Measurements from ENCODE around the gene KLHL18.
A peak's percentile ranks its signal among the peaks of the same experiment; 100 is the strongest.
"Not testable (repeated sequence)": the region's sequence is repeated elsewhere in the genome, so short reads cannot be mapped to it uniquely, and the experiment has no call there.

KLHL18 gene

GRCh38 chr3:47314056-47314764, 31.5 kb downstream of the KLHL18 start:
- DNase-seq (ENCODE audit: low spot score) = no peak

GRCh38 chr3:47315069-47315647, 32.4 kb downstream of the KLHL18 start:
- DNase-seq (ENCODE audit: low spot score) = no peak

DNA sequence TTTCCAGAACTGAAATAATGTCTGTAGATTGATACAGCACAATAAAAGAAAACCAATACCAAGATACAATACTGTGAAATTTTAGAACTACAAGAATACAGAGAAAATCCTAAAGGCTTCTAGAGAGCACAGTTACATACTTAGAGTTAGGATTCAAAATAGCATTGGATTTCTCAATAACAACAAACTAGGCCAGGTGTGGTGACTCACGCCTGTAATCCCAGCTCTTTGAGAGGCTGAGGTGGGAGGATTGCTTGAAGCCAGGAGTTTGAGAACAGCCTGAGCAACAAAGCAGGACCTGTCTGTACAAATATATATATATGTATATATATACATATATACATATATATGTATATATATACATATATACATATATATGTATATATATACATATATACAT, 33.4 kb downstream of the KLHL18 start:
- DNase-seq (ENCODE audit: low spot score) = not testable (repeated sequence)

DNA sequence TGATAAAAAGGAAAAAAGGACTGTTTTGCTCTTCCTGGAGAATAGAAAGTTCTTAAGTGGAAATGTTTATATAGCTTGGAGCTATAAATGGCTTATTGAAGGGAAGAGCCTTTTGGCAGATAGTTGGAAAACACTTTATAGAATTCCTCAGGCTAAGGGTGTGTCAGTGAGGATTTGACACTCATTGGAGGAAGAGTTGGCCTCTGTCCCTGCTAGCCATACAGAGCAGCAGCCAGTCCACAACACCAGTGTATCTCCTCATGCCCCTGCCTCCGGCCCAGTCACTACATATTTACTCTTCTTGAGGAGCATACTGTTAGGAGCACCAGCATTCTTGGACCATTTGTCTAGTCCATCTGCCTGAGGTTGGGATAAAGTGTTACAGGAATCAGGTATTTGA, 36.2 kb downstream of the KLHL18 start:
- no peak for DNase-seq (ENCODE audit: low spot score)

- DNase-seq (ENCODE audit: low spot score) = no peak
These were observed 37.2 kb downstream of the KLHL18 start for GRCh38 chr3:47319956-47320355.

DNA sequence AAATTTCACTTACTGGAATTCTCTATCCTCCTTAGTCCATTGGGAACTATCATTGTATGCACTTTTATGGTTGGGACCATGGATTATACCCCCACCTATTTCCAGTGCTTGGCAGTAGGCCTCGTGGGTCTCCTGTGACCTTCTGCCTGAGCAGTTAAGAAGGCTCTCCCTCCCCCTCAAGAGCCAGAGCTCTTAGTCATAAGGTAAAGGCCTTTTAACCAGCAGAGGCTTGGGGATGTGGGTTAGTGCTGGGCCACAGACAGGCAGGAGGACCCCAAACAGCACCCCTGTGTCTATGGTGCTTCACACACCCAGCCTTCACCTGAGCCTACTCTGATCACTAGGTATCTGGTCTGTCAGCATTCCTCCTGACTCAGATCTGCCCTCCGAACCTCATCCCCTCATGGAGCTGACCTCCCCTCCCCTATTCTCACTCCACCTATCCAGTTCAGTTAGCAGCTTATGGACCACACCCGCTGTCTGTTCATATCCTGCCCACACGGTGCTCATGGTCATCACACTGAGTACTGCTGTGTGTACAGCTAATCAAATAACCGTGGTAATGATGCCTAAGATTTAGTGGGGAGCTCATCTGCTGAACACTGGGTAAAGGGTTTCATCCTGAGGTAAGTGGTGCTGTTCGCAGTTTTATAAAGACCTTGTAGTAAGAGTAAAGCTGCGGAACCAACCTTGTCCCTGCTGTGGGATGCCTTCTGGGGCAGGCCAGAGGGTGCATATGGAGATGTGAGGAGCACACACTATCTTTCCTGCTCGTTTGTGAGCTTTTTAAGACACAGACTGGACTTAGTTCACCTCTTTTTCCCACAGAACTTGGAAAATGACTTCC, 40.9 kb downstream of the KLHL18 start:
- DNase-seq (ENCODE audit: low spot score) = no peak

- peak; percentile 85 for DNase-seq (ENCODE audit: low spot score)
These were observed 41.6 kb downstream of the KLHL18 start for GRCh38 chr3:47324278-47324865.

DNA sequence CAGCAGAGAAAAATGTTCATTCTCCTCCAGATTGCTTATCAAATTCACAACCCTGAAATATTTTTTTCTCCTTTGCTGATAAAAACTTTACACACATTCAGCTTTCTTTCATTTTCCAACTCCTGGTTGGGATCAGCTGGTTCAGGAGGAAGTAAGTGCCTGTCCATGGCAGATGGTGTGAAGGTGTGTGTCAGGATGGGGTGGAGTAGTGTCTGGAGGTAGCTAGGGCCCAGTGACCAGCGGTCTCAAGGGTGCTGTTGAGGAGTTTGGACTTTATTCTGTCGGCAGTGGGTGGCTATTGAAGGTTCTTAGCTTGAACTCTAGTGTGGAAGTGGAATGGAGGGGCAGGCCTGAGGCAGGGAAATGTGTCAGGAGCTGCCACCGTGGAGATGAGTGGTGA, 51.2 kb downstream of the KLHL18 start:
- DNase-seq (ENCODE audit: low spot score) = no peak

- DNase-seq (ENCODE audit: low spot score) = no peak
These were observed 54.9 kb downstream of the KLHL18 start for GRCh38 chr3:47337656-47338055.

- no peak for DNase-seq (ENCODE audit: low spot score)
These were observed 57.2 kb downstream of the KLHL18 start for GRCh38 chr3:47339951-47340350.

GRCh38 chr3:47340866-47341265, 58.1 kb downstream of the KLHL18 start:
- no peak for DNase-seq (ENCODE audit: low spot score)

GRCh38 chr3:47342151-47342550, 59.4 kb downstream of the KLHL18 start:
- DNase-seq (ENCODE audit: low spot score) = no peak

DNA sequence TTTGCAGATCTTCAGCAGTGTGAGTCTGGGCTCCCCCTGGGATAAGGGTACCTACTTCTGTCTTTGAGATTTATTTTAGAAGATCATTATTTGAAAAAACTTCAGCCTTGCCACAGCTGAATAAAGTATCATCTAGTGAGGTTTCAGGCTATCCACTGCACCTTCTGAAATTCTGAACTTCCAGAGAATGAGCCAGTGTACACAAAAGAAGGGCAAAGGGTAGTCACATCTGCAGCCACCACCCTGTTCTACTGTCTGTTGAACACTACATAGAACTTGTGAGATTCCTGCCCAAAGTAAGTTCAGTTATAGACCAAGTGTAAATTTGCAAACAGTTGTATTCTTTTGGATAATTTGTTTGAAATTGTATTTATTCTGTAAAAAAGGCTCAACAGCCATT, 60.1 kb downstream of the KLHL18 start:
- no peak for DNase-seq (ENCODE audit: low spot score)

- no peak for DNase-seq (ENCODE audit: low spot score)
These were observed 60.8 kb downstream of the KLHL18 start for GRCh38 chr3:47343471-47343971.

- DNase-seq (ENCODE audit: low spot score) = no peak
These were observed 62.2 kb downstream of the KLHL18 start for GRCh38 chr3:47344971-47345370.

GRCh38 chr3:47347217-47347801, 64.6 kb downstream of the KLHL18 start:
- DNase-seq (ENCODE audit: low spot score) = no peak

DNA sequence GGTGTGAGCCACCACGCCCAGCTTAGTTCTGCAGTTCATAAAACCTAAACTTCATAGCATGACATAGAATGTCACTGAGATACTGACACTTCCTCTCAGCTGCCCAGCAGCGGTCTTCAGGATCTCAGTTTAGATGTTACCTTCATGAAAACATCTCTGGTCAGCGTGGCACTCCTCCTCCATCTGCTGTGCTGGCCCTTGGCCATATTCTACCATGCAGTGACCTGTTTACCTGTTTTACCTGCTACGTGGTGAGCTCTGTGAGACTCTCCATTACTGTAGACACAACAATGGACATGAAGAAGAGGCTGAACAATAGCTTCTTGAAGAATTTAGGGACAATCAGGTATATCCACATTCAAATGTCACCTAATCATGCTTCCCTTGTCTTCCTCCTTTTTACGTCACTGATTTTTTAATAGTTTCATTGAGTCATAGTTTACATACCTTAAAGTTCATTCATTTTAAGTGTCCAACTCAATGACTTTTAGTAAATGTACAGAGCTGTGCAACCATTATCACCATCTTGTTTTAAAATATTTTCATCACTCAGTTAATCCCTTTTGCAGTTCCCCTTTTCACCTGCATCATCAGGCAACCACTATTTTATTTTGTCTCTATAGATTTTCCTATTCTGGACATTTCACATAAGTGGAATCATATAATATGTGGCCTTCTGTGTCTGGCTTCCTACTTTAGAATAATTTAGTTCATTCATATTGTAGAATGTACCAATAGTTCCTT, 65.8 kb downstream of the KLHL18 start:
- no peak for DNase-seq (ENCODE audit: low spot score)

GRCh38 chr3:47355010-47355409, 72.3 kb downstream of the KLHL18 start:
- DNase-seq (ENCODE audit: low spot score) = no peak

GRCh38 chr3:47356201-47356600, 73.5 kb downstream of the KLHL18 start:
- DNase-seq (ENCODE audit: low spot score) = no peak

DNA sequence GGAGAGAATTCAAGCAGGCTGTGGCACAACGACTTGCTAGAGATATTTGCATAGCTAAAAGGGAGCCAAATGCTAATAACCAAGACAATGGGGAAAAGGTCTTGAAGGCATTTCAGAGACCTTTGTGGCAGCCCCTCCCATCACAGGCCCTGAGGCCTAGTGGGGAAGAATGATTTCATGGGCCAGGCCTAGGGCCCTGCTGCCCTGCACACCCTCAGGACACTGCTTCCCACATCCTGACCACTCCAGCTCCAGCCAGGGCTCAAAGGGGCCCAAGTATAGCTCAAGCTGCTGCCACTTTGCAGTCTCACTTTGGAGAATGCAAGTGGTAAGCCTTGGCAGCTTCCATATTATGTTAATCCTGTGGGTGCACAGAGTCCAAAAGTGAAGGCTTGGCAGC, 76.6 kb downstream of the KLHL18 start:
- no peak for DNase-seq (ENCODE audit: low spot score)

- not testable (repeated sequence) for DNase-seq (ENCODE audit: low spot score)
These were observed 77.4 kb downstream of the KLHL18 start for GRCh38 chr3:47360110-47360517.
